ENCODE measurements around the gene ABTB2.

The ABTB2 gene

DNA sequence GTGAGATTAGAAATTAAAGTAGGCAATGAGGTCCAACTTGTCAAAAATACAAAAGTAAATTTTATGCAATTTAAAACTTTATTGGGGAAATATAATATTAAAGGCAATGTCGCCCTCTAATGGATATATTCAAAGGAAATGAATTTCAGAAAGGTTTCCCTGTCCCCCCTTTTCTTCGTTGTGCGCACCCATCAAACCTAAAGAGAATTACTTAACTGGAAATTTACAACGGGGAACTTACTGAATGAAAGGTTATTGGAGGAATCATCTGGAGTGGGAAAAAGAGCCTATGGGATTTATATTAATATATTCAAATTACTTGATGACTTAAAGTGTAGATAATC lies 1.7 kb upstream of the ABTB2 start:
- no peak for DNase-seq

DNA sequence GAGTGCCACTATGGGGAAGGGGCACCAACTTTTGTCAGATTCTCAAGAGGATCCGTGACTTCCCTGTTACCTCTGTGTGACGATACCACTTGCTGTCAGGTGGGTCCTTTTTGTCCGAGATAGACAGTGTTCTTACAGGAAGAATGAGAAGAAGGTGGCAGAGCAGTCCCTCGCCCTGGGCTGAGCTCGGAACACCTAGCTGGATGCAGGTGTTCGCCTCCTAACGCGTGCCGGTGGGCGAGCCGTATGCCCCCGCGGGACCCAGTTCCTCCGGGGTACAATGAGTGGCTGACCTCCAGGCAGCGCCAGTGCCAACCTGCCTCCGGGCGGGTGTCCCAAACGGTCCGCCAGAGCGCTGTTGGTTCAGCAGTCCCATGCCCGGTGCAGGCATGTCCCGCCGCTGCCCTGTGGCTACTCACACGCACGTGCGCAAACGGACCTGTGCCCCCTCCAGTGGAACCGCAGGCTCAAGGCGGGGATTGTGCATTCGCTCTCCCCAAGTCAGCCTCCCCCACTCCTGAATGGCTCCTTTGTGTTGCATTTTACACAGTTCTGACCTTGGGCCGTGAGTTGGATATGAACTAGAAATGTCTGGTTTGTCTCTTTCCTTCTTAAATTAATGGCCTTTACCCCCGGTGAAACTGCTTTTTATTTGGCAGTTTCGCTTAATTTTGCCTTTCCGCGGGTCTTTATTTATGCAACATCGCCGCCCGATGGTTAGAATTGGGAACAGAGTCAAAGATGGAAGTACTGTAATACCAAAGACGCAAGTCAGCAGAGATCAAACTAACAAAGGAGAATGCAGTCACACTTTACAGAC lies 1.1 kb upstream of the ABTB2 start:
- DNase-seq = peak; percentile 79

DNA sequence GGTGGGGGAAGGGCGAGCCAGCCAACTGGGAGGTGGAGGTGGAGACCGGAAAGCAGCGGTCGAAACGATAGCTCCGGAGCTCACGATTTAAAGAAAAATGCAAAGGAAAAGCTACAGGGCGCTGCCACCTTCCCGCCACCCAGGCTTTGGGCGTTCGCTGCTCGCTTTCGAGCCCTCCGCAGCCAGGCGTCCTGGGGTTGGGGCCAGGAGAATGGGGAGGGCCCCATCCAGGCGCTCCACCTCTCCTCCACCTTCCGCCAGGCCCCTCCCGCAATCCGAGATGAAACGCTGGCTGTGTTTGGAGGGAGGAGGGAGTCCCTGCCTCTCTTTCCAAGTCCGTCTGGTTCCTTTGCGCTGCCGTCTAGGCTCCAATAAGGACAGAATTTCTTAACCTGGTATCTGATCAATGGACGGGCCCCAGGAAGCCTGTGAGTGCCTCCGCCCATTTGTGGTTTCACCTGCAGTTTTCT lies 483 bp upstream of the ABTB2 start:
- DNase-seq = peak; percentile 54

DNA sequence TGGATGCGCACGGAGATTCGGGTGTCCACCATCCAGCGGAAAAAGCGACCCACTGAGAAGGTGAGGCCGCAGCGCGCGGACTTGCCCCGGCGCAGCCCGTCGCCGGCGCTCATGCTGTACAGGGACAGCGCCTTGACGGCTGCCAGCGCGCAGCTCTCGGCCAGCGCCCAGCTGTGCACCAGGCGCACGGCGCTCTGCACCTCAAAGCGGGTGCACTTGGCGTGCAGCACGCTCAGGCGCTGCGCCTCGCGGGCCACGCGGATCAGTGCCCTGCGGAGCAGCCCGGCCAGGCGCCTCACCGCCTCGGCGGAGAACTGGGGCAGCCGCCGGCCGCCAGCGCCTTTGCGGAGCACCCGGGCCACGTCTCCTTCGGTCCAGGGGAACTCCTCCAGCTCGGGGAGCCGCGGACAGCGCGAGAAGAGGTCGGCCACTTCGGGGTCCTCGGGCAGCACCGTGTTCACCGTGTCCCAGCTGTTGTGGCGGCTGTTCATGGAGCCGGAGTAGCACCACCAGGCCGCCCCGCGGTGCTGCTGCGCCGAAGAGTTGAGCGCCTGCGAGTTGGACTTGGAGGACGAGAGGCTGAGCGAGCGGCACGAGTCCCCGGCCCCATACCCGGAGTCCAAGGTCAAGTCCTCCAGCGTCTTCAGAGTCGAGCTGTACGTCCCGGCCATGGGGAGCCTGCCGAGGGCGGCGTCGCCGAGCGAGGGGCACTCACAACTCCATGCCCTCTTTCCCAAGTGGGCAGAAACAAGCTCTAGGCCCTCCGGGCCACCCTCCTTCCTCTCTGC lies 703 bp downstream of the ABTB2 start:
- DNase-seq = peak; percentile 58

DNA sequence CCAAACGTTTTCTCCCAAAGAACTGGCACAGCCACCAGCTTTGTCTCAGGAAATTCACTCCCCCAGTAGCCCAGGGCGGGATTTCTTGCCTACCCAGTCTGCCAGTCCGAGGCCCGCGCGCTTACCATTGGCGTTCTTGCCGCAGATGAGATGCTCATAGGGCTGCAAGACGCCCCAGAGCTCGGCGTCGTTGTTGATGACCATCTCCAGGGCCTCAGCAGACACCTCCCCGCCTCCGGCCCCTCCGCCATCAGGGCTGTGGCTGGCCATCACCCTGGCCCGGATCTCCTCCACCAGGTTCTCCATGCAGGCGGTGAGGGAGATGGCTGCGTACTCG lies 1.3 kb downstream of the ABTB2 start:
- no peak for DNase-seq

DNA sequence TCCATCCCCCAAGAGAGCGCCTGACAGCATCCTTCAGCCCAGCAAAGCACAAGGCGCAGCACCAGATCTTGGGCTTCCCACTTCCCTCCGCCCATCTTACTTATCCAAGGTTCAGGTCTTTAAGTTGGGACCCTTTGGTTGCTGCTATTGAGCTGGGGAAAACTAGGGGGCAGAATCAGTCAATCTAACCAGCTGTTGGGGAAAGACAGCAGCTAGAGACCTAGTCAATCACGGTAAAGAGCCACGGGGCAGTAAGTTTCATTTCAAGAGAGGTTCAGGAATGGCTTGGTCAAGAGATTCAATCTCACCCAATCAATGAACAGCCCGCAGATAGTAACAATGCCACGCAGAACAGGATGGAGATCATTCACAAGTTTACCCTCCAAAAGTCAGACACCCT lies 1.7 kb downstream of the ABTB2 start:
- DNase-seq = peak; percentile 3

DNA sequence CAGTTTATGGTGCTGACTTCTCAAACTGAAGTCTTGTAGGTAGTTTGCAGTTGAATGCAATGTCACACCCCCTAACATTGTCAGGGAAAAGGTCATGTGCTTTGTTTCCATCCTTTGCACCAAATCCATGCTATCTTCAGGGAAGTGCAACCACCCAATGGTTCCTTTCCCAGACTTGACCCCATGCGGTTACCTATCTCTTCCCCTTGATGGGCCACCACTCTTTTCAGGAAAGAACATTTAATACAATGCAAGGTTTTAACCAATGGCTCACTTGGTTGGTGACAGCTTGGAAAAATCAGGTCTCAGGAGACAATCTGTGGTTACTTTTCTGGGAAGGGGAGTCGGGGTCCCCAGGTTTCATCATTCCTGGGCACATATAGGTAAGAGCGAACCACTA lies 2.1 kb downstream of the ABTB2 start:
- DNase-seq = no peak

DNA sequence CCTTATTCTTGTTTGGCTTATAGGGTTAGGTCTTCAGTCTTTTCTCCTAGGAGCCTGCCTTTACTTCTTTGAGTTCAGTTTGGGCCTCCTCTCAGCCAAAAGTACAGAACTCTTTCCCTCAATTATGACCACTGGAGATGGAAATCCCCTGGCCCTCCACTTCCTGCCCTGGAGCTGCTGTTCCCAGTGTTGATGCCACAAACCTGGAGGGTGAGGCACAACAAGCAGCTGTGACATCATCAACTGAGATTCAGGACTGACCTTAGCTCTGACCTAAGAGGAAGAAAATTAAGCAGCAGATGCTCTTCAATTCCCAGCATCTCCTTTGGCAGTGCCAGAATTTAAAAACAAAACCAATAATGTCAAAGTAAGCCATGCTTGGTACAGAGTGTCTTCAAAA lies 3.0 kb downstream of the ABTB2 start:
- peak; percentile 5 for DNase-seq

DNA sequence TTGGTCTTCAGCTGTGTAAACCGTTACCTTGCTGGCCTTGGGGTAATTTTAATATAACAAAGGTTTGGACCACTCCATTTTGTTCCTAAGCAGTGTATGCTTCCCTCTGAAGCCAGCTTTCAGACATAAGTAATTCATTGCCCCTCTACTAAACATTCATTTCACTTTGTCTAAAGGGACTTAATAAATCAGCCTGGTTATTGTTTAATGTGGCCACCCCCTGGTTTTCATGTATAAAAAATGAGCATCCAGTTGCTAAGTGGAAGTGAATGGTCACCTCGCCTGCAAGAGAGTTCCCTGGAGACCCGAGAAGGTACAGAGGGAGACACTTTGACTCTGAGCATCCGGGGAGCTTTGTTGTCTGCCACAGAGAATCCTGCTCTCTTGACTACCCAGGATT lies 3.9 kb downstream of the ABTB2 start:
- DNase-seq = no peak

DNA sequence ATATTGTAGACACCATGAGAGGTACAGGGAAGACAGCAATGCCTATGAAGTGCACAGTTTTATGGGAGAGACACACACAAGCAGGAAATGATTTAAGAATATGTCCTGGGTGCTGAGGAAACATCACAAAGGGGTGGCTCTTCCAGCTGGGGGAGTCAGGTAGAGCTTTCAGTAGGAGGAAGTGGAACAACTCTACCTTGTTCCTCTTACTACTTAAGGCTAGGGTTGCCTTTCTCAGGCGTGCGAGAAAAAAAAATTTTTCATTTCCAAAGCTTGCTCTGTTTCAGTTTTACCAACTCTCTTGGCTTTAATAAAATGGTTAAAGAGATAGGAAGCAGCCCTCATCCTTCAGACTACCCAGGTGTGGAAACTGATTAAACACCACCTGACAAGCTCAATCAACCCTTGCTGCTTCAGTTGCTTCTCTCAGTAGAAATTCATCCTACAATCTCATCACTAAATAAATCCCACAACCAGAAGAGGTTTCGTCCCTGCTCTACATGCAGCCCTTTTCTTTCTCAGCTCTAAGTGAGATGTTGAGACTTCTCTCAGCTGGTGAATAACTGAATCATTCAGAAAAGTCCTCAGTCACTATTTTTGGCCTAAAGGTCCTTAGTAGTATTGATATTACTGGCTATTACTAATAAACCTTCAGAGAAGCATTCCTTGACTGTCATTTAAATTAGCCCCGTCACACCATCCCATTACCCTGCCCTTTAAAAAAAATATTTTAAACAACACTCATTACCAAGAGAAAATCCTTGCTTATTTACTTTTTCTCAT lies 5.9 kb downstream of the ABTB2 start:
- DNase-seq = no peak

DNA sequence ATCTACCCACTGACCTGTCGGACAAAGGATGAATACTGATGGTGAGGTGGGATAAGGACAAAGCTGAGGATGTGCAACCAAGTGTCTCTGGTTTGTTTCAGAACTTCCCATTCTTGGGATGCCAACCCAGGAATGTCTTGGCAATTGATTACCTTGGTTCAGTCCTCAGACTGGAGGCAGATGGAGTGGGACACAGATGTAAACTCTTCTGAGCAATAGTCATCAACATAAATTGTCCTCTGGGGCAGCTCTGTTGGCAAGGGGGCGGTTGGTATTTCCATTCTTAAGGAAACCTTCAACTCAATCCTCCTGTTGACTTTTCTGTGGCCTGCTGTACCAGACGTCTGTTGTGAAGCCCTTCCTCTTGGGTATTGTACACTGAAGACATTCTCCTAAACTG lies 6.8 kb downstream of the ABTB2 start:
- no peak for DNase-seq

DNA sequence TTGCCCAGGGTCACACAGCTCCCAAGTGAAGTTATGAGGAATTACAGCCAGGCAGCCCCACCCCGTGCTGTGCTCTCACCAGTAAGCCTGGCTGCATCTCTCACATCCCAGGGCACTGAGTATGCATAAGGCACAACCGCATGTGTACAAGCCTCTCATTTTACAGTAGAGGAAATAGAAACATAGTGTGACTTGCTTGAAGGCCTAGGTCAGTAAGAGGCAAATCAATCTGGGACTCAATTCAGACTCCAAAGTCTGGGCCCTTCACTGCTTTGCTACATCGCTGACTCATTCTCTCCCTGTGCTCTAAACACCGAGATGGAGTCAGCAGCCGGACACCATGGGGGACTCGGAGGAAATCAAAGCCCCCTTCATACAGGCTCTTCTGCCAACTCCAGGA lies 7.9 kb downstream of the ABTB2 start:
- DNase-seq = peak; percentile 17

DNA sequence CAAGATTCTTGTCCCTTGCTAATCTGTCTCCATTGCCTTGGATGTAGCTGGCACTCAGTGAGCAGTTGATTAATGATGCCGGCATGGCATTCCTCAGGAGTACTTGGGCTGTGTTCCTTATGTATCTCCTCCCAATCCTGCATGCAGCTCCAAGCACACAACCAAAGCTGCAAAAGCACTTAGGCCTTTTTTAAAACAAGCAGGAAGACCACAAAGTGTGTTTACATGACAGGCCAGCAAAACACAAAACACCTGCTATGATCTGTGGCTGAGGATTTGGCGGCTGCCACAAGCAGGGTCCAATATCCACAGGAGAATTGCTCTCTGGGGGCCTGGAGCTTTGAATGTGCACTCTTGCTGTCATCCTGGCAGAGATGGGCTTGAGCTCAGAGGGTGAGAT lies 8.9 kb downstream of the ABTB2 start:
- DNase-seq = no peak

DNA sequence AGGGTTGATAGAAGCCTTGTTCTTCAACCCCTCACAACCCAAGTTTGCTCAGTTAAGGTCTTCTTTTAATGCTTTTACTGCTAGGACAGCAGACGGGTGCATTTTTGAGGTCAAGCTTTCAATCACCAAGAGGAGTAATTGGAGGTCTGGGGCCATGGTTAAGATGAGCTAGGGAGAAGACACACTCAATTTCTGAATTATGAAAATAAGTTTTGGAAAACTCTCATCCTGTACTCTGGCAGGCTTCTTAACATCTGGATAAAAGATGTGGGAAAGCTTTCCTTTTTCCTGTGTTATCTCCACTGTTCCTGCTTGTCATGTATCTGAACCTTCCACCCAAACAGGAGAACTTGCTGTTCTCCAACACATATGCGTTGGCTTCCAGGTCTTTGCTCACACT lies 9.7 kb downstream of the ABTB2 start:
- no peak for DNase-seq

DNA sequence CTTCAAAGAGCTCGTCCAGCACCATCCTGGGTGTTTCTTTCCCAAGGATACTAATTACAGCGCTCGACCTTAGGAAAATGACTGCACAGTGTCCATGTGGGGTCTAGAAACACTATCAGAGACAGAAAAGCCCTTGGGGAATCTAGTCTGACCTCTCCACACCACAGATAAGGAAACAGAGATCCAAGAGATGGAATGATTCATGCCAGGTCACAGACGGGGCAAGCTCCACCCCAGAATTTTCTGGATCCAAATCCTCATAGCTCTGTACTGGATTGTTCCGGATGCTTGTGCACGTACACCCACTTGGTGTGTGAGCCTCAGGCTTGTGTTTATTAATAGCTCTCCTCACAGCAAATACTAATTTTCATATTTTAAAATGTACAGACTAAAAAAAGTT lies 11.3 kb downstream of the ABTB2 start:
- DNase-seq = peak; percentile 56

DNA sequence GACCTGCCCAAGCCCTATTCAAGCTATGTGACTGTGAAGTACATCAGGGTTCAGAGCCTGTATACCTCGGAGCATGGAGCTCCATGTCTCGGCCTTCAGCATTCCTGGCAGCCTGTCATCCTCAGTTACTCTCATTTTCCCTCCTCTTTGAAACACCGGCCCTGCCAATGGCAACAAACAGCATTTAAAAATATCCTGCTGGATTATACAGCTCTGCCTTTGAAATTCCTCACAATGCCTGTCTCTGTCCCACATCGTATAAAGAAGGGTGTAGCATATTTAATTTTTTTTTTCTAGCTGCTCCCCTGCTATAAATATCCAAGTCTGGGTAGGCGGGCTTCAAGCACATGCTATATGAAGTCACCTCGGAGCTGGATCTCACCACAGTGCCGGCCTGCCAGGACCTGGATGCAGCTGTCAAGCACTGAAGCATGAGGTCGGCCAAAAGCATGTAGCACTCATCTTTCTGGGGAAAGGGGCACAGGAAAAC lies 11.8 kb downstream of the ABTB2 start:
- DNase-seq = peak; percentile 60

DNA sequence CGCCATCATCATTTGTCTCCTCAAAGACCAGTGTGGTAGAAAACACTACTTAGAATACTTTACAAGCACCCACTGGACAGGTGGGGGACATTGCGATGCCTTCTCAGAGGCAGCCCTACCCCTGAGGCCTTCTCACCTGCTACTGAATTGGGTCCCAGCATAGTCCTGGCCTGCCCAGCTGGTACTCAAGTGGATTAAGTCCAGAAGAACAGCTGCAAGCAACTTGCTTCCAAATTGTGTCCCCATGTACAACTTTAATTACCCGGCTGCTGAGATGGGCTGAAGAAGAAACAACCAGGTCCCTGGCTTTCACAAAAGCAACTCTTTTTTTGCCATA lies 12.3 kb downstream of the ABTB2 start:
- DNase-seq = no peak

DNA sequence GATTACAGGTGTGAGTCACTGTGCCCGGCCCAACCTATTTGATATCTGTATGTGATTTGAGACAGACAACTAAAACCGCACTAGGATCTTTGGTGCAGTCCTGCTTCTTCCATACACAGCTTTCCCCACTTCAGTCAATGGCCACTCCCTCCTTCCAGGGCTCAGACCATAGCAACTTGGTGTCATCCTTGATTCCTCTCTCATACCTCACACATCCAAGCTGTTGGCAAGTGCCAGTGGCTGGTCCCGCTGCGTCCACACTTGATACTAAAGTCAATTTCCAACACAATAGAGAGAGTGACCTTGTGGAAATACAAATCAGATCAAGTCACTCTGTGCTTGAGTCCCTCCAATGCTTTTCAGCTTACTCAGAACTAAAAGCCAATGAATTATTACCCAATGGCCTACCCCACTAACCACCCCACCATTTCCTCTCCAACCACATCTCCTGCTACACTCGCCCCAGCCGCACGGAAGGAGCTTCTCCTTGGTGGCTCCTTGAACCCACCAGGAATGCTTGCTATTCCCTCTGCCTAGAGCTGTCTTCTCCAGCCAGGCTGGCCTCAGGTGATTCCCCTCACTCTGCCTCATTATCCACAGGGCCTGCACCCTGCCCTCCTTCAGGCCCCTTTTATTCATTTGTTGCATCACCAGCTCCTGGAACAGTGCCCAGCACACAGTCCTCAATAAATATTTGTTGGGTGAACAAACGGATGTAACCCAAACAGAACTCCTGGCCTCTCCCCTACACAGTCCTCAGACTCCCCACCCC lies 12.9 kb downstream of the ABTB2 start:
- DNase-seq = peak; percentile 95

DNA sequence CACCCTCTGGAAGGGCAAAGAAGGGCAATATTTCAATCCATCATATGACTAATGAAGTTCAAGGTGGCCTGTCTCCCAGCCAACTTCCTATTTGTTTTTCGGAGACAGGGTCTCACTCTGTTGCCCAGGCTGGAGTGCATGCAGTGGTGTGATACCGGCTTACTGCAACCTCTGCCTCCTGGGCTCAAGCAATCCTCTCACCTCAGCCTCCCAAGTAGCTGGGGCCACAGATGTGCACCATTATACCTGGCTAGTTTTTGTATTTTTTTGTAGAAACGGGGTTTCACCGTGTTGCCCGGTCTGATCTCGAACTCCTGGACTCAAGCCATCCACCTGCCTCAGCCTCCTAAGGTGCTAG lies 13.4 kb downstream of the ABTB2 start:
- DNase-seq = no peak

DNA sequence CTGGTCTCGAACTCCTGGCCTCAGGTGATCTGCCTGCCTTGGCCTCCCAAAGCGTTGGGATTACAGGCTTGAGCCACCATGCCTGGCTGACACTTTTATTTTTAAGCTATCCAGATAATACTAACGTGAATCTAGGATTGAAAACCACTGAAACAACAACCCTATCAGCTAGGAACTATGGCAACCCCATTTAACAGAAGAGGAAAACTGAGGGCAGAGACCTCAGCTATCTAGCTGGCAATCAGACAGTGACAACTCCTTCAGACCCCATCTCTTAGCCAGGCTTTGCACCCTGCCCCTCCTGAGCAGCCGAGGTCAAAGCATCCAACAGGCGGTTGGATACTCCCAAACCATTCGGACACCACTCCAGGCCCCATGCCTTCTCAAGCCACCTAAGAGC lies 14.1 kb downstream of the ABTB2 start:
- DNase-seq = no peak

DNA sequence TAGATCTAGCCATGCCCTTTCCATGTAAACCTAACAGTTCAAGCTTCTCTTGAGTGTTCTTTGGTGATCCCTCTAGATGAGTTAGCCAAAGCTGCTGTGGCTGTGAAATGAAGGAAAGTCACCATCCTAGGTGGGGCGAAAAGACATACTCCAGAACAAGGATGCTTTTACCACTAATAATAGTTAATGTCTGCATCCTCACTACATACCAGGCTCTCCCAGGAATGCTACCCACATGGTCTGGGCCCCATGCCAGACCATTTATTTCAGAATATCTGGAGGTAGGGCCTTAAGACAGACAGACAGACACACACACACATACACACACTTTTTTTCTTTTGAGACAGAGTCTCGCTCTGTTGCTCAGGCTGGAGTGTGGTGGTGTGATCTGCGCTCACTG lies 14.7 kb downstream of the ABTB2 start:
- peak; percentile 97 for DNase-seq

DNA sequence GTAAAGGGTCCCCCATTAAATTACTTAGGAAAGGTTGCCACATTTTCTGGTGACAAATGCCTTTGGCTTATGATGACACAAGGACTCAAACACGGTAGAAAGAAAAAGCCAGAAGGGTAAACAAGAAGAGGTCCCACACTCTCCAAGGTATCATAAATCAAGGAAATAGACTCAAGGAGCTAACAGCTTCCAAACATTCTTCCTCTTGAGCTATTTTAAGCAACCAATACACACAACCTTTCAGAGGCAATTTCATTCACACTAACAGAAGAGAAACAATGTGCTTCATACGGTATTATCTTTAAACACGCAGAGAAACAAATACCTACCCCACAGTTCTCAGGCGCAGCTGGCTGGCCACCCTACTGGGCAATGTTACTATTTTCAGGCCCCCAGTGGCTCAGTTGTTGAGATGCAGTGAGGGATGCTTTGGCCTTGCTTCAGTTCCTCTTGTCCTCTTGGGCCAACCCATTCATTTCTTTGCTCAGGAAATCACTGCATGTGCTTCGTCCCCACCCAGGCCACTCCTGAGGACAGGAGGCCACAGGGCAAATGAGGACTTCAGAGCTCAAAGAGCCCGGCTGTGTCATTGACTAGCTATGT lies 15.8 kb downstream of the ABTB2 start:
- peak; percentile 84 for DNase-seq

DNA sequence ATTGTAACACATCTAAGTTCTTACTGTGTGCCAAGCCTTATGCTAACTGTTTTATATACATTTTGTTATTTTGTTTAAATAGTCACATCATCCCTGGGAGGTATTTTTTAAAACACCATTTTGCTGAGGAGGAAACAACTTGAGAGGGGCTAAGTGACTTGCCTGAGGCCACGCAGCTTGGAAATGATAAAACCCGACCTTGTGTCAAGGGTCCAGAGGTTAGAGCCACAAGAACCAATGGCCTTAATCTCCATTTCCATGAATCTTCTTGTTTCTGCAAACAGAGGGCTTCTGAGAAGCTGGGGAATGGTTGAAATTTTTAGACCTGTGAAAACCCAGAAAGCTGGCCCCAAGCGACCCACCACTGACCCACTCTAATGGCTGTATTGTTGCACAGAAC lies 16.7 kb downstream of the ABTB2 start:
- DNase-seq = no peak

Measured in fibroblast of skin of right biceps (primary cell).